GM21737 (cell line): Measurements from ENCODE around the gene TNPO3.

Experiments
- ATAC-seq: cut with Tn5 transposase; IDR thresholded peaks from one replicate; pipeline ENCODE4 v1.9.1; 2021; ENCODE audit warnings: mild to moderate bottlenecking, moderate library complexity; ENCODE audit not compliant: unreplicated experiment

TNPO3 gene

DNA sequence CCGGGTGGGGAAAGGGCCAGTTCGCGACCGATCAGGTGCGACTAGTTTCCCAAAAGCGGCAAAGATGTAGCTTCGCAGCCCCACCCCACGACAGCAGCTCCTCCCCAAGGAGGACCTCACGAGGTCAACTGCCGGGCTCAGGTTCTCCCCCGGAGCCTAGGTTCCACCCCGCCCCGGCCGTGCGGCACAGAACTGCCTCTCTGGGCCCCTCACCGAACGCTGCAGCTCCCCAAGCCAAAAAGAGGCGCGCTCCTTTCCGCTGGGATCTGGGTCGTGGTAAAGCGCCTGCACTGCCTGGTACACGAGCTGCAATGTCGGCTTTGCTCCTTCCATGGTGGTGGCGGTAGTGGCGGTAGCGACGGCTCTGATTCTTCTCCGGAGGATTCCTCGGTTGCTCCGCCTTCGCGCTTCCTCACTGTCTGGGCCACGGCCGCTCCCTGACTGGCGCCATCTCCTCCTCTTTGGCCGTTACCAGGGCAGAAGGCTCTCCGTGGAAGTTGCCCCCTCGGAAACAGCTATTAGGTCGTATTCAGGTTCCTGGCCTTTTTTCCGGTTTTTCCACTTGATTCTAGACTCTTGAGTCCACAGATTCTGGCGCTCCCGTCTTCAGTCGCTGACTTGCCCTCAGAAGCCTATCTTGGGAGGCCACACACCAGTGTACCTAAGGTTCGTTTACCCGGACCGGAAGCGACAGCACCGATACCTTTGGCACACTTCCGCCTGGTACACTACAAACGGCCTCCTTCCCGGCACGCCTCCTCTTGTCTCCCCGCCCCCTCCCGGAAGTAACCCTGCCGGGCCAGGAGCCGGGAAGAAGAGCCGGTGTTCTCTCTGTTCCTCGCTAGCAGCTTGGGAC, at the start of gene TNPO3:
Gene TNPO3 (minus strand): TSS at position 674 of the 856 bp plus-strand sequence. CDS start 341 bp downstream, at position 333.
- peak; percentile 74 for ATAC-seq

DNA sequence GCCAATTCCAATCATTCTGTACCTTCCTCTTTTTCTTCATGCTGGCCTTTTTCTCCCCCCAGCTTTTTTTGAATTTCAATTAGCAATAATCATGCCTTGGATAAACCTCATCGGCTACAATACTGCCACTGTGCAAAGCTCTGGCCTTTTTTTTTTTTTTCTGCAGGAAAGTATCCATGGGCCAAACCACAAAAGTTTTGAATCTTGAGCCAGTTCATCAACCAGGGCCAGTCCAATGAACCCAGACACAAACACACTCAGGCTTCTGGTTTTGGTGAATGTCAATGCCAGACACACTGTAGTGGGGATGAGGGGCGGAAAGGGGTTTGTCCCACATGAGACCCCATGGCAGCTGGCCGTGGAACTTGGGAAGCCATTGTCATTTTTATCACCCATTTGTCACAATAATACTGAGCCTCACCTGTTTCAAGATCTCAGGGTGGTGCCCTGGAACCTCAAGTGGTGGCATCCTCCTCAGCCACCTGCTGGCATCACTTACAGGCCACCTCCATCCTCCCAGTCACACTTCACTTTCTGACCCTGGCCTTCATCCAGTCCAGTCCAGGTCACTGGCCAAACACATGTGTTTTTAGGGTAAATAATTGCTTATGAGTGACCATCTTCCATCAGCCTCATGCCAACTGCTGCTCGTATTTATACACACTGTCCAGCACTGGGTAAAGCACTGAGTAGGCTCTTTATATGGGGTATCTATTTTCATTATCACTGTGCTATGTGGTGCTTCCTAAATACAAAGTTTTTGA, 48.8 kb upstream of the TNPO3 start:
- ATAC-seq: no peak

DNA sequence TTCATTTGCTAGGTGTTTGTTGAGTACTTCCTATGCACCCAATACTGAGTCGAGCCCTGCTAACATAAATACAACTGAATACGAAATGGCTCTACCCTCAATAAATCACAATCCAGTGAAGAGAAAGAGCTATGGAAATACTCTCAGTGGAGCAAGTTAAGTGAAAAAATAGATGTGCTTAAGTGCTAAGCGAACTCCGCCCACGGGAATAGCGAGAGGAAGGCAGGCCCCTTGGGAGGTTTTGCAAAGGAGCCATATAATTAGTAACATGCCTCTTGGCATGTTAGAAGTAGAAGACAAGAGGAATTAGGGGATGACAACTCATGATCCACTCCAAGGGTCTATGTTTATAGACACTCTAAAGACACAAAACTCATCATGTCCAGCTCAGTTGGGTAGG, 46.8 kb upstream of the TNPO3 start:
- no peak for ATAC-seq

DNA sequence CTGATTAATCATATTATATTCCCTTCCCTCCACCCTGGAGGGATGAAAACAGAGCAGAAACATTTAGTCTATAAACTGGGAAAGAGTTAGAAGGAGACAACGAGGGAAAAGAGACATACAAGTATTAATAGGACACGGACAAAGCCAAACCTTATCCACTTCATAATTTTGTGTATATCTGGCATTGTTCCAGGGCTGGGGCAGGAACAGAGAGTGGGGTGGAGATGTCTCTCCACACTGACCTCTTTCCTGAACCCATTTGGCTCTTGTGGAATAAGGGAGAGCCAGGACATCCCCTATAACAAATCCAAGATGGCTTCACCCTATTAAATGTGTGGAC, 45.9 kb upstream of the TNPO3 start:
- no peak for ATAC-seq

DNA sequence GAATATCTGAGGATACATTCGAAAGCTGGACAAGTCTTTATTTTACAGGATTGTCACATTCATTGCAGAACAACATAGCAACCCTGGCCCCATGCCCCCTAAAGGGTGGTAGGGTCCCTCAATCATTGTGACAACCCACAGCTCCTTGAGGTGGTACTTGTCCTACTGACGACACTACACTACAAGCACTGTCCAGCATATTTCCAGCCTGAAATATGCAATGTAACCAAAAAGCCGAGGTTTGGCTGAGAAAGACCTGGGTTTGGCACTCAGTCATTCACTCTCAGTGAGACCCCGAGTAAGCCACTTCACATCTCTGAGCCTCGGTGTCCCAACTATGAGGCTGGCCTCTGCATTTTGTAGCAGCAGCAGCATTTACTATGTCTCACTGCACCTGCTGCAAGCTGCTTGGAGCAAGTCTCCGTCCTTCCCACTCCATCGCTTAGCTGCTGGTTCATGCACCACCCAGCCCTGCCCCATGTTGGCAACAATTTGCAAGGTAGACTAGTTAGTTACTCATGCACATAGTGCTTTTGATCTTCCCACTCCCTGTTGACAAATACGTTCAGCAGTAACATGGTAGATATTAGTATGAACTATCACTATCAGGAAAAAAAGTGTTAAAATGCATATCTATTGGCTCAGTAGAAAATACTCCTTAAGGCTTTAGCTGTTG, 43.6 kb upstream of the TNPO3 start:
- no peak for ATAC-seq

DNA sequence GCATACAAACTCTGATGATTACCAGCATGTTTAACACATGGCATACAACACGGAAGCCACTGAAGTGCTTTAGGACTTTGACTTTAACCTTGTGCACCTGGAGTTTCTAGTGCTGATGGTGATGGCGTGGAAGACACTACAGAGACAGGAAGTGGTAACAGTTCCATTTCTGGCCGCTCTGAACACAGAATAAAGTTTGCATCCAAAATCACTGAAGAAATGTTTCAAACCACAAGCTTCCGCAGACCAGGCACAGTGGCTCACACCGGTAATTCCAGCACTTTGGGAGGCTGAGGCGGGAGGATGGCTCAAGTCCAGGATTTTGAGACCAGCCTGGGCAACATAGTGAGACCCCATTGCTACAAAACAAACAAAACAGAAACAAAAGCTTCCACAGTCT, 40.3 kb upstream of the TNPO3 start:
- peak; percentile 73 for ATAC-seq

DNA sequence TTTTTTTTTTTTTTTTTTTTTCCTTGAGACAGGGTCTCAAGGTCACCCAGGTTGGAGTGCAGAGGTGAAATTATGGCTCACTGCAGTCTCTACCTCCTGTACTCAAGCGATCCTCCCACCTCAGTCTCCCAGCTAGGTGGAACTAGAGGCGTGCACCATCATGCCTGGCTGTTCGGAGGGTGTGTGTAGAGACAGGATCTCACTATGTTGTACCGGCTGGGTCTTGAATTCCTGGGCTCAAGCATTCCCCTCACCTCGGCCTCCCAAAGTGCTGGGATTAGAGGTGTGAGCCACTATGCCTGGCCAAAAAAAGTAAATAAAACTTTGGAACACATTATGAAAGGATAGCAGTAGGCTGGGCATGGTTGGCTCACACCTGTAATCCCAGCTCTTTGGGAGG, 39.6 kb upstream of the TNPO3 start:
- ATAC-seq: no peak

DNA sequence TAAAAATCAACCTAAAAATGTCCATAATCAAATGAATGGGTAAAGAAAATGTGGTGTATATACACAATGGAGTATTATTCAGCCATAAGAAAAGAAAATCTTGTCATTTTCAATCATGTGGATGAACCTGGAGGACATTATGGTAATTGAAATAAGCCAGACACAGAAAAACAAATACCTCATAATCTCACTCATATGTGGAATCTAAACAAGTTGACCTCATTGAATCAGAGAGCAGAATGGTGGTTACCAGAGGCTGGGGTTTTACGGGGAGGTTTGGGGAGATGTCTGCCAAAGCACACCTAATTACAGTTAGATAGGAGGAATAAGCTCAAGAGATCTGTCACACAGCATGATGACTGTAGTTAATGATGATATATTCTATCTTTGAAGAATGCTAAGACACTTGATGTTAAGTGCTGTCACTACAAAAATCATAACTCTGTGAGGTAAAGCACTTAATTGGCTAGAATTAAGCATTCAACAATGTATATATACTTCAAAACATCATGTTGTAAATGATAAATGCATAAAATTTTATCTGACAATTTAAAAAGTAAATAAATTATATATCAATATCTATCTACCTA, 39.1 kb upstream of the TNPO3 start:
- ATAC-seq: no peak

DNA sequence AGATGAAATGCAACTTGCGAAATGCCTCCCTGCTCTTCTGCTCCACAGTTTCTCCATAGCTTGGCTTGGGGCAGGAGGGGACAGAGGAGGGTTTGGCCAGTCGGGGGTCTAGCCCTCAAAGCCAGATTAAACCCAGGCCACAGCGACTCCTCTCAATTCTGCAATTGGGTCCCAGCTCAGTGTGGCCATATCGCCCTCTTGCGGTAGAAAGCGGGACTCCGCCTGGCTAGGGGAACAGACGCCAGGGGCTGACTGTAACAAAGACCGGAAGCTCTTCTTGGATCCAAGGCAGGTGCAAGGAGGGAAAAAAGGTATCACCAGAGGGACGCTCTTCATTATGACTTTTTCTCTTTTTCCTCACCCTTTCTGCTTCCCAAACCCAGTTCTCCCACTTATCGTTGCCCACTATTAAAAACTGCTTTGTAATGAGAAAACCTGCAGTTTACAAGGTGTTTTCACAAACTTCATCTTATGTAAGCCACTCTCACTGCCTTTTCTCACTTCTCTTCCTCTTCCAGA, 36.6 kb upstream of the TNPO3 start:
- peak; percentile 56 for ATAC-seq

DNA sequence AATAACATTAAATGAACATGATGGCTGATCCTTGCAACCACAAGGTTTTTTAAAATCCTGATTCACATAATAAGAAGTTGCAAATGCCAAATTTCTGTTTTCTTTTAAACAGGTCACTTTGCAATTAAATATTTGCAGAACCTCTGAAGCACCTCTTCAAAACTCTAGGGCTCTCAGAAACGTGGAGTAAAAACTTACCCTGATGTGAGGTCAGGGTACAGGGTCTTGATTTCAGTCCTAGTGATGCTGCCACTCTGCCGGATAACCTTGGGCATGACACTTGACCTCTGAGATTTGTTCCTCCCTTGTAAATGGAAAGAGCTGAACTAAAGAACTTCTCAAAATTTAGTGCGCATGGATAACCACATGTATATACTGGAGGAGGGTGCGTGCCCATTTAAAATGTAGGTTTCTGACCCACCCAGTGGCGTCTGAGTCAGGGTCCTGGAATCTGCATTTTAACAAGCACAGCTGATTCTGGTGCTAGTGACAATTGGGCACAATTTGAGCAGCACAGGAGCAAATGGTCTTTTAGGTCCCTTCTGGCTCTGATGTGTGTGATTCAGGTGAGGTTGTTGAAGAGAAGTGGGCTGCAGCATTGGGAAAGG, 35.5 kb upstream of the TNPO3 start:
- ATAC-seq: no peak

DNA sequence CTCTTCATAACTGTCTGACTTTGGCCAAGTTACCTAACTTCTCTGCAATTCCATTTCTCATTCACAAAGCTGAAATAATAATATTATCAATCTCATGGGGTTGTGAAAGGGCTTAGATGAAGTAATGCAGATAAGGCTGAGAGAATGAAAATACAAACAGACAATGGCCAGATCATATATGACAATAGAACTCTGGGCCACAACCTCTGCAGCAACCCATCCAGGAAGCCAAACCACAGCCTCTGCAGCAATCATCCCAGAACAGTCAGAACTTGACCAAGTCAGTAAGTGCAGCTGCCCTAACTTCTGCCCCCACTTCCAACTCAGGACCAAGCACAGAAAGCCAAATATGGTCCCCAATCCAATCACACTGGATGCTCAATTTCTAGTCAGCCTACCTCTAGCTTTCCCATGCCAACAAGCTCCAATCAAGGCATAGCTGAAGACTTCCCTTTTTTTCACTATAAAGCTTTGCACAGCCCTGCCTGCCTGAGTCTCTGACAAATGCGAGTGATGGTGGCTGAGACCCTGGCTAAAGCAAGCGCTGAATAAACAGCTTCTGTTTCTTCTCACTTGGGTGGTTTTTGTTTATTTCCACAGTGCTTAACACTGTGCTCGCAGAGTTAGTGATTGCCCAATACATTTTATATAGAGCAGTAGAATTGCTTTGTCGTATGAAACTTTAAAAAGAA, 34.8 kb upstream of the TNPO3 start:
- peak; percentile 63 for ATAC-seq

DNA sequence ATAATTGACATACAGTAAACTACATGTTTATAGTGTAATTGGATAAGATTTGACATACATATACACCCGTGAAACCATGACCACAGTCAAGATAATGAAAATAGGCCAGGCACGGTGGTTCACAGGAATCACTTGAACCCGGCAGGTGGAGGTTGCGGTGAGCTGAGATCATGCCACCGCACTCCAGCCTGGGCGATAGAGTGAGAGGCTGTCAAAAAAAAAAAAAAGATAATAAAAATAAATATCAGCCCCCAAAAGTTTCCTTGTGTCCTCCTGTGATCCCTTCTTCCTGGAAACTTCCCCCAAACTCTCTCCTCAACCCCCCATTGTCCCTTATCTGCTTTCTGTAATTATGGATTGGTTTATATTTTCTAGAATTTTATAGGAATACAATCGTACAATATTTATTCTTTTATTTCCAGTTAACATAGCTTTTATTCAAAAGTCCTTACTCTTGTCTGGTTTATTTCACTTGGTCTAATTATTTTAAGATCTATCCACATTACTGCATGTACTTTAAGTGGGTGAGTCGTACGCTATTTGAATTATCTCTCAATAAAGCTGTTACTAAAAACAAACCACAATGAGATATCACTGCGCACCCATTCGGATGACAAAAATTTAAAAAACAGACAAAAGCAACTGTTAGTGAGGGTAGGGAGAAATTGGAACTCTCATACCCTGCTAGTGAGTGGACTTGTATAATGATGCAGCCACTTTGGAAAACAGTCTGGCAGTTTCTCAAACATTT, 30.1 kb upstream of the TNPO3 start:
- no peak for ATAC-seq

DNA sequence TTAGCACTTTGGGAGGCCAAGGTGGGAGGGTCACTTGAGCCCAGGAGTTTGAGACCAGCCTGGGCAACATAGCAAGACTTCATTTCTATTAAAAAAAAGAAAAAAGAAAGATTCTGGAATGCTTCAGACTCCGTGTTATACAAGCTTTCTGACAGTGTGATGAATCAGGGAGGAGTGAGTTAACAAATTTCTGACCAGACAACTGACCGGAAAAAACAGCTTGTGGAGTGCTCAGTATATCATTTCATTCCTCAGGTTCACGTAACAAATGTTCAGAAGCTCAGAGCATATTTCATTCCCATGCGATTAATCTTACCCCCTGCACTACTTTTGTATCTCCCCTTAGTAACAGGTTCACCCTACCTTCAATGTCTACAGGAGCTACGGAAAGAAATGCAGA, 28.6 kb upstream of the TNPO3 start:
- no peak for ATAC-seq

DNA sequence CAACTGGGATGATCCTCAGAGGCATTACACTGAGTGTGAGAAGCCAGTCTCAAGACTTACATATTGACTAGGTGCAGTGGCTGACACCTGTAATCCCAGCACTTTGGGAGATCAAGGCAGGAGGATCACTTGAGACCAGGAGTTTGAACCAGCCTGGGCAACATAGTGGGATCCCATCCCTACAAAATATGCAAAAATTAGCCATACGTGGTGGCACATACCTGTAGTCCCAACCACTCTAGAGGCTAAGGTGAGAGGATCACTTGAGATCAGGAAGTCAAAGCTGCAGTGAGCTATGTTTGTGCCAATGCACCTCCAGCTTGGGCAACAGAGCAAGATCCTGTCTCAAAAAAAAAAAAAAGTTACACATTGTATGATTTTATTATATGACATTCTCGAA, 23.5 kb upstream of the TNPO3 start:
- ATAC-seq: no peak

DNA sequence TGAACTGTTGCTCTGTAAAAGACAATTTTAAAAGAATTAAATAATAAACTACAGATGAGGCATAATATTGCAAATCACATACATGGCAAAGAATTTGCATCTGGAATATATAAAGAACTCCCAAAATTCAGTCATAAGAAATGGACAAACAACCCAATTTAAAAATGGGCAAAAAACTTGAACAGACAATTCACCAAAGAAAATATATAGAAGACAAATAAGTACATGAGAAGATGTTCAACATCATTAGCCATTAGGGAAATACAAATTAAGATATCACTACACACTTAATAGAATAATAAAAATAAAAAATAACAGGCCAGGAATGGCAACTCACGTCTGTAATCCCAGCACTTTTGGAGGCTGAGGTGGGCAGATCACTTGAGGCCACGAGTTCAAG, 22.0 kb upstream of the TNPO3 start:
- ATAC-seq: no peak

DNA sequence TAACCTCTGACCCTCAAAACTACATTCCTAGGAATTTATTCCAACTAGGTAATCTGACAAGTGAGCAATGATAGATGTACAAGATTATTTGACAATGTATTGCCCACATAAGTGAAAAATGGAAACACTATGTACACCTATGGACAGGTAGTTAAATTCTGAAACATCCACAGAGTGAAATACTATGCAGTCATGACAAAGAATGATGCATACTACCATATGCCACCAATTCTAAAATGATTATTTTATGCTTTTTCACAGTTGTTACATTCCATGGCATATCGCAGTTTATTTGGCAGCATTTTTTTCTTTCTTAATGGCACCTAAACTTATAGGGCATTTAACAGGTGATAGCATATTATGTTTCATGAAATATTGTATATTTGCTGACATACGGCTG, 20.1 kb upstream of the TNPO3 start:
- no peak for ATAC-seq

DNA sequence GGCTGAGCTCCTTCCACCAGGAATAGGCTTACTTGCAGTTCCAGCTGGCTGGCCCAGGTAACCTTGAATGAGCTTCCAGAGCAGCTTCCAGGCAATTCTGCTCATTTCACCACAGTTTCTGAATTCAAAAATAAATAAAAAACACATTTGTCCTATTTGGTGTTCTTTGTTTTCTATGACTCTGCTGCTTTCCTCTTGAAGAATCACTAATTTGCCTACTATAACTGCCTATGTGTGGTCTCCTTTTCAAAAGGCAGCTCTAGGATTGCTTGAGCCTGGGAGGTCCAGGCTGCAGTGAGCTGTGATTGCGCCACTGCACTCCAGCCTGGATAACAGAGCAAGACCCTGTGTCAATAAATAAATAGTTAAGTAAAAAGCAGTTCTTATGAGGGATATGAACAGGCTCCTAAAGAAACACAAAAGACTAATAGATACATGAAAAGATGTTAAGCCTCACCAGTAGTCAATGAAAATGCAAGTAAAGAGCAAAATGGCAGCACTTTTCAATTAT, 19.5 kb upstream of the TNPO3 start:
- no peak for ATAC-seq

DNA sequence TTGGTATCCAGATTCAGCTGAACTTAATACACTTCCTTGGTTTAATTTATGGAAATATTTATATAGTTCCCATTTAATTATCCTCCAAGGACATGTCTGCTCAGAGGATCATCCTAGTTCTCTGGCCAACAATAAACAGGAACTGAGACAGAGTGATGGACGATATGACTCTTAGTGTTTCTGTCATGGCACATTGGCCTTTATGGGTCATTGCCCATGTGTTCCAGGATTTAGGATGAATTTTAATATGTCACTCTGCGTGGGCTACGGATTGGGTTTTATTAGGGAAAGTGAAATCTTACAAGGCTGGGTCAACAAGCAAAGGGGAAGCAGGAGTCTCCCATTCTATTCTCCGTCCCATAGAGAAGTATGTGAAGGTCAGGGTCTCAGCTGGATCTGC, 18.8 kb upstream of the TNPO3 start:
- ATAC-seq: no peak

DNA sequence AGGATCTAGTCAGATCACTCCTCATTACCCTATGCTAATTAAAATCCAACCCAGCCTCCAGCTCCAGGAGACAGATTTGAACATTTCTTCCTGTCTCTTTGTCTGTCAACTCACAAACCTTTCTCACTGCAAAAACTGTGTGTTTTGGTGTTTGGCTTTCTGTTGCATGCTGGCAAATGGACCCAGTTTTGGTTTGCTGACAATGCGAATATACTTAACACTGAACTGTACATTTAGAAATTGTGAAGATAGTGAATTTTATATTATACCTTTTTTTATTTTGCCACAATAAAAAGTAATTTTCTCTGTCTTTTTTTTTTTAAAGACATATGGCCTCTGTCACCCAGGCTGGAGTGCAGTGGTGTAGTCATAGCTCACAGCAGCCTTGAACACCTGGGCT, 18.3 kb upstream of the TNPO3 start:
- ATAC-seq: no peak
